Gastrocnemius medialis (tissue), 4 donors: ENCODE results near the gene CST8. TPM values are rescaled to one million over a fixed set of nuclear protein-coding genes. Genes with fewer than 3 reads are reported as not detected.

ENCODE experiments used
- ATAC-seq, 2 donors: fragments of 150-250 bp; one replicate each; pipeline ENCODE4 v1.9.1; 2016
- DNase-seq, 2 donors: peaks; one replicate each; pipeline ENCODE4 v3.0.0-alpha.2; 2019
- H3K27ac ChIP-seq, 4 donors: fragments of 200-600 bp; sonication (generic); 1 replicate in 1 of 4; 2 replicates in 3 of 4; pipeline ENCODE4 v1.5.1; 2016 to 2018; ENCODE audit warnings: mild to moderate bottlenecking in 2 of 4, moderate library complexity in 1 of 4
- H3K27me3 ChIP-seq, 3 donors: fragments of 200-600 bp; sonication (generic) in 2 of 3; 1 replicate in 1 of 3; 2 replicates in 2 of 3; pipeline versions ENCODE4 v1.5.1 to v1.6.0; 2016 to 2019; ENCODE audit warnings: mild to moderate bottlenecking in 1 of 3, moderate library complexity in 1 of 3
- H3K36me3 ChIP-seq, 2 donors: fragments of 200-600 bp; sonication (generic) in 1 of 2; one replicate each; pipeline ENCODE4 v1.5.1; 2017 to 2018
- H3K4me1 ChIP-seq, 2 donors: fragments of 200-600 bp; sonication (generic) in 1 of 2; one replicate each; pipeline ENCODE4 v1.5.1; 2016 to 2017; ENCODE audit warnings: mild to moderate bottlenecking in 2 of 2
- H3K4me3 ChIP-seq, 4 donors: fragments of 200-600 bp; sonication (generic) in 3 of 4; 1 replicate in 1 of 4; 2 replicates in 3 of 4; pipeline ENCODE4 v1.5.1; 2016 to 2019; ENCODE audit warnings: mild to moderate bottlenecking in 2 of 4
- H3K9me3 ChIP-seq, 3 donors: fragments of 200-600 bp; sonication (generic) in 2 of 3; 1 replicate in 1 of 3; 2 replicates in 2 of 3; pipeline ENCODE4 v1.5.1; 2016 to 2019
- POLR2A ChIP-seq, 2 donors: fragments of 450-650 bp; IDR thresholded peaks; one replicate each; pipeline ENCODE4 v1.6.1; 2017; ENCODE audit warnings: antibody characterized with exemption in 2 of 2, mild to moderate bottlenecking in 2 of 2, moderate library complexity in 2 of 2
- in situ Hi-C, 4 donors: fragments of 200-750 bp; cut with MboI; loops; one replicate each; pipeline versions ENCODE4 v1.15.0 to v1.8.0; 2017; ENCODE audit warnings: low sequenced_read_pairs in 4 of 4
- intact Hi-C: fragments of 100-400 bp; cut with DNase I; formaldehyde crosslinking; loops from one replicate; pipeline ENCODE4 v1.15.1; 2023; ENCODE audit warnings: low total_unique reads
- total RNA-seq, 4 donors: library from RNA; depleted of rRNA; stranded (reverse); fragments of >200 nt; gene quantifications; one replicate each; pipeline versions ENCODE4 v1.1.0 to v1.2.3, GENCODE V29; 2016
- TF ChIP-seq, protein P1 (sequence below), 5 experiments: fragments of 450-650 bp in 3 of 5; fragments of 200-600 bp in 2 of 5; sonication (generic) in 2 of 5; IDR thresholded peaks in 4 of 5; conservative IDR thresholded peaks in 1 of 5; 1 replicate in 4 of 5; 2 replicates in 1 of 5; pipeline ENCODE4 v1.5.1; 2016 to 2019; ENCODE audit warnings: antibody characterized with exemption in 5 of 5, mild to moderate bottlenecking in 3 of 5, moderate library complexity in 3 of 5

The CST8 gene
- total RNA-seq, 4 donors from 2014 or later, result not detected

- ATAC-seq (no peak), DNase-seq (no peak)
- in situ Hi-C loops (no loop called here), intact Hi-C loops (no loop called here)
- H3K4me3 ChIP-seq, result no peak overlapping the region
- no peaks in the 10 kb centered on the region for H3K27me3 ChIP-seq
- H3K9me3 ChIP-seq, result no peaks in the 10 kb centered on the region
- no peaks in the 10 kb centered on the region for H3K4me1 ChIP-seq
- TF ChIP-seq, protein P1, sequence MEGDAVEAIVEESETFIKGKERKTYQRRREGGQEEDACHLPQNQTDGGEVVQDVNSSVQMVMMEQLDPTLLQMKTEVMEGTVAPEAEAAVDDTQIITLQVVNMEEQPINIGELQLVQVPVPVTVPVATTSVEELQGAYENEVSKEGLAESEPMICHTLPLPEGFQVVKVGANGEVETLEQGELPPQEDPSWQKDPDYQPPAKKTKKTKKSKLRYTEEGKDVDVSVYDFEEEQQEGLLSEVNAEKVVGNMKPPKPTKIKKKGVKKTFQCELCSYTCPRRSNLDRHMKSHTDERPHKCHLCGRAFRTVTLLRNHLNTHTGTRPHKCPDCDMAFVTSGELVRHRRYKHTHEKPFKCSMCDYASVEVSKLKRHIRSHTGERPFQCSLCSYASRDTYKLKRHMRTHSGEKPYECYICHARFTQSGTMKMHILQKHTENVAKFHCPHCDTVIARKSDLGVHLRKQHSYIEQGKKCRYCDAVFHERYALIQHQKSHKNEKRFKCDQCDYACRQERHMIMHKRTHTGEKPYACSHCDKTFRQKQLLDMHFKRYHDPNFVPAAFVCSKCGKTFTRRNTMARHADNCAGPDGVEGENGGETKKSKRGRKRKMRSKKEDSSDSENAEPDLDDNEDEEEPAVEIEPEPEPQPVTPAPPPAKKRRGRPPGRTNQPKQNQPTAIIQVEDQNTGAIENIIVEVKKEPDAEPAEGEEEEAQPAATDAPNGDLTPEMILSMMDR (IDR thresholded peaks at IDR 0.05 in 4 of 5, conservative IDR thresholded peaks at IDR 0.05 in 1 of 5), result no peak
- TF ChIP-seq POLR2A (IDR thresholded peaks at IDR 0.05), result no peak
- no peaks in the 10 kb centered on the region for H3K36me3 ChIP-seq
- H3K27ac ChIP-seq, result no peak overlapping the region
Observed at GRCh38 chr20:23530937-23531567, 40.1 kb downstream of the CST8 start.

DNA sequence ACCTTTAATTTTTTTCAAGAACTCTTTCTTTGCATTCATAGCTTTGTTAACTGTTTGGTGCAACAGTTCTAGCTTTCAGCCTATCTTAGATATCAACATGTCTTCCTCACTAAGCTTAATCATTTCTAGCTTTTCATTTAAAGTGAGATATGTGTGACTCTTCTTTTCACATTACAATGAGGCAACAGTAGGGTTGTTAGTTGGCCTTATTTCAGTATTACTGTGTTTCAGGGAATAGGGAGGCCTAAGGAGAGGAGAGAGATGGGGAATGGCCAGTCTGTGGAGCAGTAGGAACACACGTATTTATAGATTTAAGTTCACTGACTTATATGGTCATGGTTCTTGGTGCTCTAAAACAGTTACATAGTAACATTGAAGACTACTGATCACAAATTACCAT is 41.6 kb downstream of the CST8 start:
- H3K4me3 ChIP-seq, result no peak overlapping the region
- no peak overlapping the region for H3K27ac ChIP-seq
- DNase-seq, result no peak
- H3K9me3 ChIP-seq, result no peaks in the 10 kb centered on the region
- H3K4me1 ChIP-seq, result no peaks in the 10 kb centered on the region
- no peak for ATAC-seq
- H3K36me3 ChIP-seq, result no peaks in the 10 kb centered on the region
- intact Hi-C loops, result no loop called here
- TF ChIP-seq, protein P1 (IDR thresholded peaks at IDR 0.05 in 4 of 5, conservative IDR thresholded peaks at IDR 0.05 in 1 of 5), result no peak
- no peak for TF ChIP-seq POLR2A (IDR thresholded peaks at IDR 0.05)
- in situ Hi-C loops, result no loop called here
- H3K27me3 ChIP-seq, result no peaks in the 10 kb centered on the region

DNA sequence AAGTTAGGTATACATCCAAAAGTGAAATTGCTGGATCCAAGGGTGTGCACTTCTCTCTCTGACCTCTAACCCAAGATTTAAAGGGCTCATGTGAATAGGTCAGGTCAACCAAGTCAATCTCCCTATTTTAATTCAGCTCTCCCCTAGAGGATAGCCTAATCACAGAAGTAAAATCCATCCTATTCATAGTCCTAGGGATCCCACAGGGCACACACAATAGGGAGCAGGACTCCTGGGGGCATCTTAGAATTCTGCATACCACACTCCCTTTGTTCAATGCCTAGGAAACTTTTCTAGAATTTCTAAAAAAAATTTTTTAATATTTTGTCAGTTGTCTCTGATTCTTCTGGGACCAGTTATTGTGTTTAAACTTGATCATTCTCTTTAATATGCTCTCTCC is 42.2 kb downstream of the CST8 start:
- H3K4me1 ChIP-seq, result no peaks in the 10 kb centered on the region
- in situ Hi-C loops (no loop called here), intact Hi-C loops (no loop called here)
- no peaks in the 10 kb centered on the region for H3K27me3 ChIP-seq
- H3K27ac ChIP-seq, result no peak overlapping the region
- no peak for ATAC-seq
- DNase-seq, result no peak
- no peaks in the 10 kb centered on the region for H3K9me3 ChIP-seq
- H3K36me3 ChIP-seq, result no peaks in the 10 kb centered on the region
- TF ChIP-seq, protein P1 (IDR thresholded peaks at IDR 0.05 in 4 of 5, conservative IDR thresholded peaks at IDR 0.05 in 1 of 5), result no peak
- TF ChIP-seq POLR2A (IDR thresholded peaks at IDR 0.05), result no peak
- H3K4me3 ChIP-seq, result no peak overlapping the region

DNA sequence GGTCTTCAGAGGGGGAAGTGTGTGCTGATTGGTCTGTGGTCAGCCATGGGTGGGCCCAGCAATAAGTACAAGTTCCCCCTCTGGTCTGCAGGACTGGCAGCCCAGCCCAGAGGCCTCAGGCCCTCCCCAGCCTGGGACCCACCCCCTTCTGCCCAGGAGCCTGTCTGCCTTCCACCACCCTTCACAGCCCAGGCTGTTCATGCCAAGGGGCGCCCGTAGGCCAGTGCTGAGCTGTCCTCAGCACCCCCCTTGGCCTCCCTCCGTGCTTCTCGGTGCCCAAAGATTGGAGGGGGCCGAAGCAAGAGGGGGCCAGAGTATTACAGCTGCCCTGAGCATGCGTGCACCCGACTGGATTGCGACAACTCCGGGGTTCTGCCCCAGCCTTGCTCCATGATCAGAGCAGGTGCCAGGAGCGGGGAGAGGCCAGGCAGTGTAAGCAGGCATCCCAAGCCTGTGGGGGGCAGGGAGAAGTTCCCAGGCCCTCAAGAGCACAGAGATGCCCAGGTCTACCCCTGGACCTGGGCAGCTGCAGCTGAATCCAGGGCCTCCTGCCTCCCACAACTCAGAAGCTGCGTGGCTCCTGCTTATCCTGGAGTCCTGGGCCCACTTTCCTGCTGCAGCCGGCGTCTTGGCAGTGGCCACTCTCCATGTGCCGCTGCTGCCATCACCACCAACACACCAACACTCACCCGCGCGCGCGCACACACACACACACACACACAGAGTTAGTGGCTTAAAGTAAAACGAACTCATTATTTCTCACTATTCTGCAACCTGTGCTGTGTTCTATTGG is 44.1 kb downstream of the CST8 start:
- in situ Hi-C loops (no loop called here), intact Hi-C loops (no loop called here)
- no peak overlapping the region for H3K4me3 ChIP-seq
- DNase-seq (no peak), ATAC-seq (no peak)
- TF ChIP-seq, protein P1 (IDR thresholded peaks at IDR 0.05 in 4 of 5, conservative IDR thresholded peaks at IDR 0.05 in 1 of 5), result no peak
- no peak for TF ChIP-seq POLR2A (IDR thresholded peaks at IDR 0.05)
- H3K4me1 ChIP-seq, result no peaks in the 10 kb centered on the region
- no peaks in the 10 kb centered on the region for H3K36me3 ChIP-seq
- no peak overlapping the region for H3K27ac ChIP-seq
- H3K27me3 ChIP-seq, result no peaks in the 10 kb centered on the region
- no peaks in the 10 kb centered on the region for H3K9me3 ChIP-seq
